HG02973 (cell line): Measurements from ENCODE around the gene PPP4R3A.
"Not testable (repeated sequence)": the region's sequence is repeated elsewhere in the genome, so short reads cannot be mapped to it uniquely, and the experiment has no call there.

ENCODE experiments used
- ATAC-seq: cut with Tn5 transposase; IDR thresholded peaks from one replicate; pipeline ENCODE4 v1.9.1; 2021; ENCODE audit warnings: moderate library complexity; ENCODE audit not compliant: unreplicated experiment

The PPP4R3A gene

DNA sequence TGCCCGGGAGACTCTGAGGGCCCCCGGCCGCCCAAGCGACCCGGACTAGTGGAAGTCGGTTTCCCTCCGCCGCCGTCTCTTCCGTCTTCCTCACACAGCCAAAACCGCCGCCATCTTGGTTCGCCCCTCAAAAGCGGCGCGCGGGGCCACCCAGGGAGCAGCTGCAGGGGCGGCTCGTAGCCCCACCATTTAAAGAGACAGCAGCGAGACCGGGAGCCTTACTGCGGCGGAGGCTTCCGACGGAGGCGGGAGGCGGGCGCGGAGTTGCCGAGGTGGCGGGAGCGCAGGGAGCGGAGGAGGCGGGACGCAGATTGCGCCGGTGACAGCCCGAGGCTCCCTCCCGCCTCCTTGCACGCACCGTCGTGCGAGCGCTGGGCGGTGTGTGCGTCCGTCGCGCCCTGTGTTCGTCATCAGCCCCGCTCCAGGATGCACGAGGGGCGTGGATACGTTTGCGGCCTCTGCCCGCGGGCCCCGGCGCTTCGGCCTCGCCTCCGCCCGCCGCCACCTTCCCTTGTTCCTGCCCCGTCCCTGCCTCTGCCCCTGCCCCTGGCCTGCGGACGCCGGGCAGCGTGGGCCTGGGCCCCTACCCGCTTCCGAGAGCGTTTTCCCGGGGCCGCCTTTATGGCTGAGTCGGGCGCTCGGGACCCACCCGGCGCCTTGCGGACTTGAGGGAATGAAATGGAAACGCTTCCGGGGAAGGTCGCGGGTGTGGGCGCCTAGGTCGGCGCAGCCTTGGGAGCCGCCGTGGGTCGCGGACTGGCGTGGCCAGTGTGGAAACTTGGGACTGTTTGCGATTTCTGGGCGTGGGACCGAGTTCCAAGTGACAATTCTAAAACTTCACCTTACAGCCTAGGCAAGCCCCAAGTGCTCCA, at the start of gene PPP4R3A:
TSS of gene PPP4R3A (minus strand) at position 140 of the 872 bp plus-strand sequence. CDS start 663 bp downstream, outside the sequence.
- peak; percentile 80 for ATAC-seq

DNA sequence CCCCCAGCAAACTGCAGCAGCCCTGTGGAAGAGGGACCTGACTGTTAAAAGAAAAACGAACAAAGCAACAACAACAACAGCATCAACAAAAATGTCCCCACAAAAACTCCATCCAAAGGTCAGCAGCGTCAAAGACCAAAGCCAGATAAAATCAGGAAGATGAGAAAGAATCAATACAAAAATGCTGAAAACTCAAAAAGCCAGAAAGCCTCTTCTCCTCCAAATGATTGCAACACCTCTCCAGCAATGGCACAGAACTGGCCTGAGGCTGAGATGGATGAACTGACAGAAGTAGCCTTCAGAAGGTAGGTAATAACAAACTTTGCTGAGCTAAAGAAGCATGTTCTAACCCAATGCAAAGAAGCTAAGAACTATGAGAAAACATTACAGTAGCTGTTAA, 45.4 kb upstream of the PPP4R3A start:
- ATAC-seq = no peak

DNA sequence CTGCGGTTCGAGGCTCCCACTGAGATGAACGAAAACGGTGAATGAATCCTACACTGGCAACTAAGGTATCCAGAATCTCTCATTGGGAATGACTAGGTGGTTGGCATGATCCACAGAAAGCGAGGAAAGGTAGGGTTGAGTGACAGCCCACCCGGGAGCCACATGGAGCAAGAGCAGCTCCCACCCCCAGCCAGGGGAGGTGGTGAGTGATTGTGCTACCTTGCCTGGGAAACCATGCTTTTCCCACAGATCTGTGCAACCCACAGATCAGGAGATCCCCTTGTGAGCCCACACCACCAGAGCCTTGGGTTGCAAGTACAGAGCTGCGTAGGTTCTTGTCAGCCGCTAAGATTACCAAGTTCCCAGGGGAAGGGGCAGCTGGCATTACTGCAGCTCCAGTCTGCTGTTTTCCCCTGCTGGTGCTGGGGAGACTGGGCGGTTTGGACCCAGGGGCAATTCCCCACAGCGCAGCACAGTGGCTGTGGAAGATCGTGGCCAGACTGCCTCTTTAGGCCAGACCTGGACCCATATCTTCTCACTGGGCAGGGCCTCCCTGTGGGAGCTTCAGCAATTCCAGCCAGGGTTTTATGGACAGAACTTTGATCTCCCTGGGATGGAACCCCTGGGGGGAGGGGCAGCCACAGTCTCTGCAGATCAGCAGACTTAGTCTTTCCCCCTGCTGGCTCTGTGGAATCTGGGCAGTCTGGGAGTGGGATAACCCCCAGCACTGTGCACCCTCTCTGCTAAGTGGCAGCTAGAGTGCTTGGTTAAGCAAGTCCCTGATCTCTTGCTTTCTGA, 44.6 kb upstream of the PPP4R3A start:
- no peak for ATAC-seq

DNA sequence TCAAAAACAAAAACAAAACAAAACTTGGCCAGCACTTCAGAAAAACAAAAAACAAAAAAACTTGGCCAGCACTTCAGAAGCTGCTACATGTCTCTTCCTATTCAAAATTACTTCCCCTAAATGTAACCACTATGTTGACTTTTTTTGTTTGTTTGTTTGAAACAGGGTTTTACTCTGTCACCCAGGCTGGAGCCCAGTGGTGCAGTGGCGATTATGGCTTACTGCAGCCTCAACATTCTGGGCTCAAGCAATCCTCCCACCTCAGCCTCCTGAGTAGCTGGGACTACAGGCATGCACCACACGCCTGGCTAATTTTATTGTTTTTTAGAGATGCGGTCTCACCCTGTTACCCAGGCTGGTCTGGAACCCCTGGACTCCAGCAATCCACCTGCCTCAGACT, 38.0 kb upstream of the PPP4R3A start:
- no peak for ATAC-seq

DNA sequence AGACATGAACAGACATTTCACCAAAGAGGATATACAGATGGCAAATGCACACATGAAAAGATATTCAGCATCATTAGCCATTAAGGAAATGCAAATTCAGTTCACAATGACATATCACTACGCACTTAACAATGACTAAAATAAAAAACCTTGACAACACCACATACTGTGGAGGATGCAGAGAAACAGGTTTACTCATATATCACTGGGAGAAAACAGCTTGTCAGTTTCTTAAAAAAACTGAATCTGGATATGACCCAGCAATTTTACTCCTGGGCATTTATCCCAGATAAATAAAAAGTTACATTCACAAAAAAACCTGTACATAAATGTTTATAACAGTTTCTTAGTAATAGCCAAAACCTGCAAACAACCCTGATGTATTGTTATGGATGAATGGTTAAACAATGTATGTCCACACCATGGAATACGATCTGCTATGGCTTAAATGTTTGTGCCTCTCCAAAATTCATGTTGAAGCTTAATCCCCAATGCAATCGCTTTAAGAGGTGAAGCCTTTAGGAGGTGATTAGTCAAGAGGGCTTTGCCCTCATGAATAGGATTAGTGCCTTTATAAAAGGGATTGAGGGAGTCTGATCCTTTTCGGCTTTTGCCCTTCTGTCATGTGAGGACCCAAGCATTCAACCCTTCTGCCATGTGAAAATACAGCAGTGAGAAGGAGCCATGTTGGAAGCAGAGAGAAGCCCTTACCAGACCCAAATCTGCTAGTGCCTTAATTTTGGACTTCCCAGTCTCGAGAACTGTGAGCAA, 36.0 kb upstream of the PPP4R3A start:
- ATAC-seq = no peak

DNA sequence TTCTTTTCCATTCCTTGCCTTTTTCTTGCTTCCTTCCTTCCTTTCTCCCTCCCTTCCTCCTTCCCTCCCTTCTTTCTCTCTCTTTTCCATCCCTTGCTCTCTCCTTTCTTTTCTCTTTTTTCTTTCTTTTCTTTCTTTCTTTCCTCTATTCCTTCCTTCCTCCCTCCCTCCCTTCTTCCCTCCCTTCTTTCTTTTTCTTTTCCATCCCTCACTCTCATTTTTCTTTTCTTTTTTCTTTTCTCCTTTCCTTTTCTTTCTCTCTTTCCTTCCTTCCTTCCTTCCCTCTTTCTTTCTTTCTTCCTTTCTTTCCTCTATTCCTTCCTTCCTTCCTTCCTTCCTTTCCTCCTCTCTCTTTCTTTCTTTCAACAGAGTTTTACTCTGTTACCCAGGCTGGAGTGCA, 35.1 kb upstream of the PPP4R3A start:
- no peak for ATAC-seq

DNA sequence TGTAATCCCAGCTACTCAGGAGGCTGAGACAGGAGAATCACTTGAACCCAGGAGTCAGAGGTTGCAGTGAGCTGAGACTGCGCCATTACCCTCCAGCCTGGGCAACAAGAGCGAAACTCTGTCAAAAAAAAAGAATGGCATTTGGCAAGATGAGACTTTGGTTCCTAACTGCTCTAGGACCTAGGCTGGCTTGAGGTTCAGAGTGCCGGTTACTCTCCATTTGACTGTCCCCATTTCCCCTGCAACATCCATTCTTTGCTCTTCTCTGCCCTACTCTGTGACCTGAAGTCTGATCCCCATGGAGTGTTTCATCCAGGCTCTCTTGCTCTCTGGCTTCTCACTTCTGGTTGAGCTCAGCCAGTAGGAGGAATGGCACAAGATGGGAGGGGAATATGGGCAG, 26.2 kb upstream of the PPP4R3A start:
- ATAC-seq = no peak

DNA sequence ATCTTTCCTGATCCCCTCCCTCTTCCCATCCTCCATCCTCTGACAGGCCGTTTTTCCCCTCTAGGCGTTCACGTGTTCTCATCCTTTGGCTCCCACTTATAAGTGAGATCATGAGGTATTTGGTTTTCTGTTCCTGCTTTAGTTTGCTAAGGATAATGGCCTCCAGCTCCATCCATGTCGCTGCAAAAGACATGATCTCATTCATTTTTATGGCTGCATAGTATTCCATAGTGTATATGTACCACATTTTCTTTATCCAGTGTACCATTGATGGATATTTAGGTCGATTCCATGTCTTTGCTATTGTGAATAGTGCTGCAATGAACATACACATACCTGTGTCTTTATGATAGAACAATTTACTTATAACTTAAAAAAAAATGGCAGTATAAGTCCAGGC, 23.9 kb upstream of the PPP4R3A start:
- ATAC-seq = not testable (repeated sequence)

DNA sequence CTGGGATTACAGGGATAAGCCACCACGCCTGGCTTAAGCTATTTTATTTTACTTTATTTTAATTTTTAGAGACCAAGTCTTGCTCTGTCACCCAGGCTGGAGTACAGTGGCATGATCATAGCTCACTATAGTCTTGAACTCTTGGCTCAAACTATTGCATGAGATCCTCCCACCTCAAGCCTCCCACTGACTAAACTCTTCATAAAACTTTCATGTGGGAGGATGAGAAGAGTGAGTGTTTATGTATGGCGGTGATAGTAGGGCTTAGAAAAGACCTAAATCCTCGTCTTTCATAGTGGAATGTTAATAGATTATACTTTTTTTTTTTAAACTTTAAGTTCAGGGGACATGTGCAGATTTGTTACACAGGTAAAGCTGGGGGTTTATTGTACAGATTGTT, 23.5 kb upstream of the PPP4R3A start:
- no peak for ATAC-seq

DNA sequence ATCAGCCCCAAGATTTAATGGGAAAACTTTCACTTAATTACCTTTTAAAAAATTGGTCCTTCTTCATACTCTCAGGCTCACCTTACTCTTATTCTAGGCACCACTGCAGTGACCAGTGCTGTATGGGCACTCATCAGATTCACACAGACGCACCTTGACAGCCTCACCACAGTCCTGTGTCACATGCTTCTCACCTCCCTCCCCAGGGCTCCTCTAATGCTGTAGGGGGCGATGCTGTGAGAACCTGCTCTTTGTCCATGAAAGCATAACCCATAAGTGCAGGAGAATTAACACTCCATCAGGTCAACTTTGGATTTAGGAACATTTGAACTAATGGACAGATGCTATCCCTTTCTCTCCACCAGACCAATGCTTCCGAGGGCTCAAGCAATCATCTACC, 13.9 kb upstream of the PPP4R3A start:
- no peak for ATAC-seq

DNA sequence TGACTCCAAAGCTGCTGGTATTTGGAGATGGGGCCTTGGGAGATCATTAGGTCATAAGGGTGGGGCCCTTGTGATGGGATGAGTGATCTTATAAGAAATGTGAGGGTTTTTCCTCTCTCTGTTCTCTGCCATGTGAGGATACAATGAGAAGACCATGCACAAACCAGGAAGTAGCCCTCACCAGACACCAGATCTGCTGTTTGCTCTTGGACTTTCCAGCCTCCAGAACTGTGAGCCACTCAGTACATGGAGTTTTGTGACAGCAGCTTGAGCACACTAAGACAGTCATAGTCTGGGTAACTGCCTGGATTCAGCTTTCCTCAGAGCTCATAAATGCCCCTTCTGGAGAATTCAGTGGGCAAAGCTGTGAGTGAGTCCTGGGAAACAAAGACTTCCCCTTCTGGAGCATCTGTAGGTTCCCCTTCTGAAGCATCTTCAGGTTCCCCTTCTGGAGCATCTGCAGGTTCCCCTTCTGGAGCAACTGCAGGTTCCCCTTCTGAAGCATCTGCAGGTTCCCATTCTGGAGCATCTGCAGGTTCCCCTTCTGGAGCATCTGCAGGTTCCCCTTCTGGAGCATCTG, 11.0 kb upstream of the PPP4R3A start:
- ATAC-seq = no peak

DNA sequence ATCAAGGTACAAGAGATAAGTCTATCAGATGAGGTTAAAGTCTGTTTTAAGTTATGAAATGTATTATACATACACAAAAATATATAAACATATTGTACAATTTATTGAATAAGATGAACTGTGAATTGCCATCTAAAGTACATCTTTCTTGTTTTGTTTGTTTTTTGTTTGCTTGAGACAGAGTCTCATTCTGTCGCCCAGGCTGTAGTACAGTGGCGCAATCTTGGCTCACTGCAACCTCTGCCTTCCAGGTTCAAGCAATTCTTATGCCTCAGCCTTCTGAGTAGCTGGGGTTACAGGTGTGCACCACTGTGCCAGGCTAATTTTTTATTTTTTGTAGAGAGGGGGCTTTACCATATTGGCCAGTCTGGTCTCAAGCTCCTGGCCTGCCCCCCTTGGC, 10.0 kb upstream of the PPP4R3A start:
- no peak for ATAC-seq

DNA sequence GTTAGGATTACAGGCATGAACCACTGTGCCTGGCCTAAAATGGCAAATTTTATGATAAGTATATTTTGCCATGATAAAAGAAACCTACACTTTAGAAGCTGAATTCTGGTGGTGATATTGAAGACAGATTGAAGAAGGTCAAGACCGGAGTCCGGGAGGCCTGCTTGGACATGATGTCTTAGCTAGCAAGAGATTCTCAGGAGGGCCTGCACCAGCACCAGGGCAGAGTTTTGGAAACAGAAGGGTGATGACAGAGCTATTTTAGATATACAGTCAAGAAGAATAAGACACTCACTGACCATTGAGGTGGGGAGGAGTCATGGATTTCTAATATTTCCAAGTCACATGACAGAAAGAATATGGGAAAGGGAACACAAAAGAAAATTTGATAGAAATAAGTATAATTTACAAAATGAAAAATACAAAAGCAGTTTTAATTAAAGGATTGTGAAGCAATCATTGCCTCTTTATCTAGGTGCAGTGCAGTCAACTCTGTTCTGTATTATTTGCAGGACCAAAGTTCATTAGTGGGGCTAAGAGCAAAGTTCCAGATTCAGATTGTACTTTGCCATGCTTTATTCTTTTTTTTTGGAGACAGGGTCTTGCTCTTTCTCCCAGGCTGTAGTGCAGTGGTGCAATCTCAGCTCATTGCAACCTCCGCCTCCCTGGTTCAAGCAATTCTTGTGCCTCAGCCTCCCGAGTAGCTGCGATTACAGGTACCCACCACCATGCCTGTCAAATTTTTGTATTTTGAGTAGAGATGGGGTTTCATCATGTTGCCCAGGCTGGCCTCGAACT, 9.3 kb upstream of the PPP4R3A start:
- no peak for ATAC-seq

DNA sequence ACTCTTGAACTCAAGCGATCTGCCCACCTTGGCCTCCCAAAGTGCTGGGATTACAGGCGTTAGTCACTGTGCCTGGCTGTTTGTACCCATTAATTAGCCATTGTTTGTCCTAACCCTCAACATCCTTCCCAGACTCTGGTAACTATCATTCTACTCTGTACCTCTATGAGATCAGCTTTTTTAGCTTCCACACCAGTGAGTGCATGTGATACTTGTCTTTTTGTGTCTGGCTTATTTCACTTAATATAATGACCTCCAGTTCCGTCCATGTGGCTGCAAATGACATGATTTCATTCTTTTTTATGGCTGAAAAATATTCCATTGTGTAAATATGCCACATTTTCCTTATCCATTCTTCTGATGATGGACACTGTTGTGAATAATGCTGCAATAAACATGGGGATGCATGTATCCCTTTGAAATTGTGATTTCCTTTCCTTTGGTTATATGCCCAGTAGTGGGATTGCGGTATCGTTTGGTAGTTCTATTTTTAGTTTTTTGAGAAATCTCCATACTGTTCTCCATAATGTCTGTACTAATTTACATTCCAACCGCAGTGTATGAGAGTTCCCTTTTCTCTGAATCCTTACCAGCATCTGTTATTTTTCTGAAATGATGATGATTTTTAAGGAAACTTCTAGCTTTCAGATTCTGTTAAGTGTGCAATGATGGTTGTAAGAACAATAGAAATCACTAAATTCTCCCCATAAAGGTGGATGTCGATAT, 6.7 kb upstream of the PPP4R3A start:
- no peak for ATAC-seq

DNA sequence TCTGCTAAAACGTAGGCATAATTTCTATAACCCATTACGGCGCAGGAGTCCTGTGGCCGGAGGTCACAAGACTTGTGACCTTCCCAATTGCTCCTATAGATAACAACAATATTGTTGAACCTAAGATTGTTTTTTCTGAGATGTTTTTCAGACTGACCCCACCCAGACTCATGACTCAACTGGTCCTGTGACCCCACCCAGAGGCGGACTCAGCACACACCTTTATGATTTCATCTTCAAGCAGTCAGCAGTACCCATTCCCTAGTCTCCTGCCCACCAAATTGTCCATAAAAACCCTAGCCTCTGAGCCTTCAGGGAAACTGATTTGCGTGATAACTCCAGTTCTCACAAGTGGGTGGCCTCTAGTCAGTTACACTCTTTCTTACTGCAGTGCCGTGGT, 5.9 kb upstream of the PPP4R3A start:
- no peak for ATAC-seq

DNA sequence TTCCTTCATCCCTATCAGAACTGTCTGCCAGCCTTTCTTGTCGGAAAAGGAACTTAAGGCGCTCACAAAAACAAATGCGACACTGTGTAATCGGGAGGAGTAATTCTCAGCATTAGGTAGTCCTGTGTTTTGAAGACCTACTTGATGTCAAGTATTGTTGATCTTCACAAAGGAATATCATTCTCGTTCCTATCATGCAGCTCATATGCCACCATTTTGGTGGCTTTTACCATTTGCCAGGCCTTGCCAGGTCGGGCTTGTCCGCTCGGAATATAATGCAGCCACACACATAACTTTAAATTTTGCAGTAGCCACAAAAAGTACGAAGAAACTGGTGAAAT, 903 bp upstream of the PPP4R3A start:
- ATAC-seq = no peak

DNA sequence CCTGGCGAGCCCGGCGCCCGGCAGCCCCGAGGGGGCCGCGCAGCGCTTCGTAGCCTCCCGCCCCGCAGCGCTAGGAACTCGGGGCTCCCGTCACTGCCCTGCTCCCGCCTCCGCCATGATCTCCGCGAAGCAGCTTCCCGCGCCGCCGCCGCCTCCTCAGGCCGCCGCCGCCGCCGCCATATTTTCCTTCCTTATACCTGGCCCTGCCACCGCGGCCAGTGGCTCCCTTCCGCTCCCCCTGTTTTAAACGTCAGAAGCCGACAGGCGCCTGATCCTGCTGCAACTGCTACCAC, 286 bp downstream of the PPP4R3A start:
- peak; percentile 21 for ATAC-seq

DNA sequence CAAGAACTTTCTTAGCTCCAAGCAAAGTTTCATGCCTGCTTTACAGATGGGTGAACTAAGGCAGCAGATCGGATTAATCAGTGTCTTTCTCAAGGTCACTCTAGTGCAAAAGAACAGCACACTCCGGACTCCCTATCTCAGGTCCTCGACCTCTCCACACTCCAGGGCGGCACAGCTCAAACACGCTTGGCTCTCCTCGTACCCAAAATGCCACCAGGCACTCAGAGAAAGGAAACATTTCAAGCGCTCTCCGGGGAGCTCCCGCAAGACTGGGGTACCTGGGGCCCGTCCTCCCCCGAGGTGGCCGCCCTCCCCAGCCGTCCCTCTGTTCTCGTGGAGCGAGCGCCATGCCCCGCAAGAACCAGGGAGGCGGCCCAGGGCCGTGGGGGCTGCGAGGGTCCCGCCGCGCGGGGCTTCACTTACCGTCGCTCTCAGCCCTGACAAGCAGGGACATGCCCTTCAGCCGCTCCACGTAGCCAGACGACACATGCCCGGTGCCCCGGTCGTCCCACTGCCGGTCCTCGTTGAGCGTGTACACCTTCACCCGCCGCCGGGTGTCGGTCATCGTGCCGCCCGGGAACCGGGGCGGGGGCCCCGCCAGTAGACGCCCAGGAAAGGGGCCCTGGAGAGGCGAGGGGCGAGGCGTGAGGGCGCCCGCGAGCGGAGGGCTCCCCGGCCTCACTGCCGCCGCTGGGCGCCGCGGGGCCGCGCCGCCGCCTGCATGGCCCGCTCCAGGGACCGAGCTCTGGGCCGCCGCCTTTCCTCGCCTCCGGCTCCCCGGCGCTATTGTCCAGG, 830 bp downstream of the PPP4R3A start:
- ATAC-seq = peak; percentile 14

DNA sequence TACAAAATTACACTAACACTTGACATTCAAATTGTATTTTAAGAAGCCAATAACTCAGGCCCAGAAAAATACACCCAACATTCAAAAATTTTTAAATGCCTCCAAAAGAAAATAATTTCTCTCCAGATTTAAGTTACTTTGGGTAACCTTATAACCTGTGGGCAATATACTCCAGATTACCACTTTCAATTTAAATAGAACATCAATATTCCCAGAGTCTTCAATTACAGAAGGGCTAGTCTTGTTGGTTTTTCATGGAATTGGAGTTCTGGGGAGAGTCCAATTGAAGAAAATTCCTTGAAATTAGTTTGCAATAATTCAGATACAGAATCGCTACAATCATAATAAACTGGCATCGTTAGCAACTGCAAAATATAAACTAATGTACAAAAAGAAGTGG, 2.0 kb downstream of the PPP4R3A start:
- no peak for ATAC-seq
